H9 (cell line): ENCODE results near the gene KIF21B. TPM values are rescaled to one million over a fixed set of nuclear protein-coding genes. Genes with fewer than 3 reads are reported as not detected.

Source experiments
- DNase-seq: peaks from one replicate; pipeline ENCODE4 v3.0.0-alpha.2; 2017
- H2AFZ ChIP-seq: one replicate; pipeline ENCODE4 v1.6.1; 2013; ENCODE audit warnings: mild to moderate bottlenecking, low read length, control low read depth, moderate library complexity
- H2AK5ac ChIP-seq: 2 replicates; pipeline ENCODE4 v1.6.1; 2013; ENCODE audit warnings: low read length, control low read depth, mixed read lengths; ENCODE audit not compliant: insufficient read length
- H2BK120ac ChIP-seq: one replicate; pipeline ENCODE4 v1.6.1; 2013; ENCODE audit warnings: low read depth, mild to moderate bottlenecking, low read length, control low read depth, inconsistent platforms; ENCODE audit not compliant: poor library complexity, severe bottlenecking
- H2BK12ac ChIP-seq: 2 replicates; pipeline ENCODE4 v1.6.1; 2013; ENCODE audit warnings: low read length, control low read depth, mixed read lengths, low read depth; ENCODE audit not compliant: insufficient read length
- H2BK15ac ChIP-seq: 2 replicates; pipeline ENCODE4 v1.6.1; 2013; ENCODE audit warnings: low read depth, low read length, control low read depth
- H2BK20ac ChIP-seq: one replicate; pipeline ENCODE4 v1.6.1; 2013; ENCODE audit warnings: low read depth, mild to moderate bottlenecking, low read length, control low read depth, inconsistent platforms; ENCODE audit not compliant: poor library complexity, severe bottlenecking
- H2BK5ac ChIP-seq: 2 replicates; pipeline ENCODE4 v1.6.1; 2013; ENCODE audit warnings: low read length, control low read depth, mixed read lengths; ENCODE audit not compliant: insufficient read length
- H3K14ac ChIP-seq: 2 replicates; pipeline ENCODE4 v1.6.1; 2013; ENCODE audit warnings: low read length, control low read depth; ENCODE audit not compliant: insufficient read depth
- H3K18ac ChIP-seq: 2 replicates; pipeline ENCODE4 v1.6.1; 2013; ENCODE audit warnings: low read depth, mild to moderate bottlenecking, mixed read lengths, low read length, control low read depth; ENCODE audit not compliant: insufficient read length
- H3K23ac ChIP-seq: 2 replicates; pipeline ENCODE4 v1.6.1; 2013; ENCODE audit warnings: low read length, control low read depth, mixed read lengths, low read depth; ENCODE audit not compliant: insufficient read length
- H3K23me2 ChIP-seq: 2 replicates; pipeline ENCODE4 v1.6.1; 2013; ENCODE audit warnings: low read depth, mild to moderate bottlenecking, mixed read lengths, low read length, control low read depth; ENCODE audit not compliant: insufficient read length, poor library complexity, severe bottlenecking
- H3K27ac ChIP-seq: 2 replicates; pipeline ENCODE4 v1.5.1; 2013; ENCODE audit warnings: low read length, control low read depth, mixed read lengths, low read depth; ENCODE audit not compliant: insufficient read length
- H3K27me3 ChIP-seq: 2 replicates; pipeline ENCODE4 v1.6.1; 2013; ENCODE audit warnings: low read length, control low read depth, inconsistent platforms; ENCODE audit not compliant: insufficient read depth
- H3K4ac ChIP-seq: 2 replicates; pipeline ENCODE4 v1.6.1; 2013; ENCODE audit warnings: low read depth, mild to moderate bottlenecking, control low read depth, inconsistent platforms, low read length, moderate library complexity
- H3K4me1 ChIP-seq: 2 replicates; pipeline ENCODE4 v1.6.1; 2013; ENCODE audit warnings: low read length, control low read depth, inconsistent platforms; ENCODE audit not compliant: insufficient read depth
- H3K4me2 ChIP-seq: 2 replicates; pipeline ENCODE4 v1.6.1; 2013; ENCODE audit warnings: low read length, control low read depth, mixed read lengths; ENCODE audit not compliant: insufficient read length, insufficient read depth
- H3K56ac ChIP-seq: 2 replicates; pipeline ENCODE4 v1.6.1; 2013; ENCODE audit warnings: low read depth, mild to moderate bottlenecking, mixed read lengths, low read length, control low read depth; ENCODE audit not compliant: insufficient read length
- H3K79me1 ChIP-seq: 2 replicates; pipeline ENCODE4 v1.6.1; 2013; ENCODE audit warnings: low read depth, mild to moderate bottlenecking, moderate library complexity, low read length, control low read depth, inconsistent platforms; ENCODE audit not compliant: insufficient read depth, poor library complexity, severe bottlenecking
- H3K79me2 ChIP-seq: 2 replicates; pipeline ENCODE4 v1.6.1; 2013; ENCODE audit warnings: low read length, control low read depth, inconsistent platforms; ENCODE audit not compliant: insufficient read depth
- H3K9ac ChIP-seq: 2 replicates; pipeline ENCODE4 v1.6.1; 2013; ENCODE audit warnings: low read length, control low read depth, mixed read lengths; ENCODE audit not compliant: insufficient read length; ENCODE audit errors: extremely low read depth
- H3K9me3 ChIP-seq: one replicate; pipeline ENCODE4 v1.6.1; 2013; ENCODE audit warnings: low read depth, low read length, inconsistent platforms; ENCODE audit not compliant: control insufficient read depth
- H3T11ph ChIP-seq: one replicate; pipeline ENCODE4 v1.6.1; 2013; ENCODE audit warnings: mild to moderate bottlenecking, low read length, control low read depth, inconsistent platforms
- H4K20me1 ChIP-seq: one replicate; pipeline ENCODE4 v1.6.1; 2013; ENCODE audit not compliant: control insufficient read depth, insufficient read length, insufficient read depth
- H4K5ac ChIP-seq: 2 replicates; pipeline ENCODE4 v1.6.1; 2013; ENCODE audit warnings: low read depth, mild to moderate bottlenecking, mixed read lengths, low read length, control low read depth; ENCODE audit not compliant: insufficient read length
- H4K8ac ChIP-seq: replicated peaks from 2 replicates; pipeline ENCODE4 v1.6.1; 2013; ENCODE audit warnings: low read length, control low read depth, mixed read lengths, low read depth; ENCODE audit not compliant: insufficient read length
- H4K91ac ChIP-seq: 2 replicates; pipeline ENCODE4 v1.6.1; 2013; ENCODE audit warnings: low read depth, mild to moderate bottlenecking, moderate library complexity, mixed read lengths, low read length, control low read depth; ENCODE audit not compliant: insufficient read length
- H3K27ac Mint-ChIP-seq, 3 experiments: 2 replicates in 2 of 3; 3 replicates in 1 of 3; pipeline ENCODE4 v1.8.0; 2020 to 2021; ENCODE audit warnings: mixed read lengths in 3 of 3, mild to moderate bottlenecking in 1 of 3, moderate library complexity in 1 of 3
- H3K27me3 Mint-ChIP-seq: 2 replicates; pipeline ENCODE4 v1.8.0; 2021; ENCODE audit warnings: low read depth, mild to moderate bottlenecking, moderate library complexity, mixed read lengths
- H3K36me3 Mint-ChIP-seq, 3 experiments: 2 replicates in 2 of 3; 3 replicates in 1 of 3; pipeline ENCODE4 v1.8.0; 2020 to 2021; ENCODE audit warnings: low read depth in 3 of 3, mixed read lengths in 3 of 3; ENCODE audit not compliant: insufficient read depth in 1 of 3
- H3K4me1 Mint-ChIP-seq, 2 experiments: 2 replicates each; pipeline ENCODE4 v1.8.0; 2020; ENCODE audit warnings: mixed read lengths in 2 of 2
- H3K4me3 Mint-ChIP-seq, 2 experiments: 2 replicates in 1 of 2; 3 replicates in 1 of 2; pipeline ENCODE4 v1.8.0; 2020 to 2021; ENCODE audit warnings: mild to moderate bottlenecking in 2 of 2, mixed read lengths in 2 of 2, moderate library complexity in 1 of 2
- H3K9me3 Mint-ChIP-seq, 2 experiments: 2 replicates in 1 of 2; 3 replicates in 1 of 2; pipeline ENCODE4 v1.8.0; 2020; ENCODE audit warnings: mild to moderate bottlenecking in 2 of 2, mixed read lengths in 2 of 2, moderate library complexity in 1 of 2
- WGBS: extraction: QIAGEN DNeasy Blood & Tissue Kit; methylation state at CpG from one replicate; pipeline ENCODE4 v1.1.7; 2013; ENCODE audit warnings: missing lambda C conversion rate, low lambda C conversion rate, mixed read lengths; ENCODE audit not compliant: insufficient read length; ENCODE audit errors: extremely low coverage; 5-methylcytosine and 5-hydroxymethylcytosine counted together
- total RNA-seq: library from RNA; stranded (reverse); gene quantifications from 2 replicates; pipeline ENCODE4 v1.2.1, GENCODE V29; 2021
- TF ChIP-seq, protein P1 (sequence below): fragments of 200-600 bp; sonication (generic); conservative IDR thresholded peaks from 3 replicates; pipeline ENCODE4 v1.8.0; 2021; ENCODE audit warnings: antibody characterized with exemption, mild to moderate bottlenecking

KIF21B gene
- total RNA-seq, 1 experiment from 2014 or later, result 7.5 TPM

DNA sequence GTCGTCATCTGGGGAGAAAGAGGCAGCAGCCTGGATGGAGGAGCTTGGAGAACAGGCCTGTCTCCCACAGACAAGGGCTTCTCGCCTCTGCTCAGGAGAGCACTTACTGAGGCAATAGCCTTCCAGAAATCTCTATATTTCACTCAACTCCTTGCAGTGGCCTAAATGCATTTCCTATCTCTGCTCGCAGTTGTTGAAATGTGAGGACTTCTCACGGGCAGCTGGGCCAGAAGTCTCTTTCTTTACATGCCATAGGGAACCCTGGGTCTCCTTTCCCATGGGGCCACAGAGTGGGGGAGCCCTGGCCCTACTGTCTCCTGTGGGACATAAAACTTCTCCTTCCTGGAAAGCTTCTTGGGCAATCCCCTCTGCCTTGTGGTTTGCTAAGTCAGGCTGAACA, 43.5 kb upstream of the KIF21B start:
- no peak overlapping the region for H2BK5ac ChIP-seq
- H4K20me1 ChIP-seq, result no peaks in the 10 kb centered on the region
- H3K4me3 Mint-ChIP-seq, result no peak overlapping the region
- WGBS, result no CpG with 5 or more reads among the region's 4 CpGs
- no peak for DNase-seq
- H2AK5ac ChIP-seq, result no peak overlapping the region
- no peak overlapping the region for H3K56ac ChIP-seq
- H3K4me1 Mint-ChIP-seq, result peaks cover 9 to 35% of the 10 kb centered on the region in 2 experiments
- no peak overlapping the region for H3K18ac ChIP-seq
- H3K9me3 ChIP-seq, result no peaks in the 10 kb centered on the region
- H3K79me2 ChIP-seq, result no peaks in the 10 kb centered on the region
- peaks cover 5% of the 10 kb centered on the region for H3K27me3 Mint-ChIP-seq
- H4K5ac ChIP-seq, result no peak overlapping the region
- no peak overlapping the region for H3K9ac ChIP-seq
- H2BK15ac ChIP-seq, result no peak overlapping the region
- no peaks in the 10 kb centered on the region for H3K27me3 ChIP-seq
- H3T11ph ChIP-seq, result no peak overlapping the region
- H2AFZ ChIP-seq, result no peak overlapping the region
- H4K91ac ChIP-seq, result no peak overlapping the region
- no peak overlapping the region for H4K8ac ChIP-seq
- H3K4me2 ChIP-seq, result no peak overlapping the region
- H3K23ac ChIP-seq, result no peak overlapping the region
- H3K36me3 Mint-ChIP-seq, result no peaks in the 10 kb centered on the region
- H3K14ac ChIP-seq, result no peak overlapping the region
- no peaks in the 10 kb centered on the region for H3K23me2 ChIP-seq
- H3K9me3 Mint-ChIP-seq, result no peaks in the 10 kb centered on the region
- no peak overlapping the region for H2BK12ac ChIP-seq
- no peaks in the 10 kb centered on the region for H3K79me1 ChIP-seq
- H3K27ac Mint-ChIP-seq, result no peak overlapping the region
- no peak overlapping the region for H2BK20ac ChIP-seq
- H3K4me1 ChIP-seq, result no peaks in the 10 kb centered on the region
- H3K4ac ChIP-seq, result no peak overlapping the region
- TF ChIP-seq, protein P1, sequence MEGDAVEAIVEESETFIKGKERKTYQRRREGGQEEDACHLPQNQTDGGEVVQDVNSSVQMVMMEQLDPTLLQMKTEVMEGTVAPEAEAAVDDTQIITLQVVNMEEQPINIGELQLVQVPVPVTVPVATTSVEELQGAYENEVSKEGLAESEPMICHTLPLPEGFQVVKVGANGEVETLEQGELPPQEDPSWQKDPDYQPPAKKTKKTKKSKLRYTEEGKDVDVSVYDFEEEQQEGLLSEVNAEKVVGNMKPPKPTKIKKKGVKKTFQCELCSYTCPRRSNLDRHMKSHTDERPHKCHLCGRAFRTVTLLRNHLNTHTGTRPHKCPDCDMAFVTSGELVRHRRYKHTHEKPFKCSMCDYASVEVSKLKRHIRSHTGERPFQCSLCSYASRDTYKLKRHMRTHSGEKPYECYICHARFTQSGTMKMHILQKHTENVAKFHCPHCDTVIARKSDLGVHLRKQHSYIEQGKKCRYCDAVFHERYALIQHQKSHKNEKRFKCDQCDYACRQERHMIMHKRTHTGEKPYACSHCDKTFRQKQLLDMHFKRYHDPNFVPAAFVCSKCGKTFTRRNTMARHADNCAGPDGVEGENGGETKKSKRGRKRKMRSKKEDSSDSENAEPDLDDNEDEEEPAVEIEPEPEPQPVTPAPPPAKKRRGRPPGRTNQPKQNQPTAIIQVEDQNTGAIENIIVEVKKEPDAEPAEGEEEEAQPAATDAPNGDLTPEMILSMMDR, result no peak
- no peak overlapping the region for H3K27ac ChIP-seq
- H2BK120ac ChIP-seq, result no peak overlapping the region
